Right cardiac atrium (tissue), 5 donors: Measurements from ENCODE around the gene HSD17B4. TPM values are rescaled to one million over a fixed set of nuclear protein-coding genes. Genes with fewer than 3 reads are reported as not detected.
"Not testable (repeated sequence)": the region's sequence is repeated elsewhere in the genome, so short reads cannot be mapped to it uniquely, and the experiment has no call there.

ENCODE experiments used
- ATAC-seq, 2 donors: fragments of 200-7000 bp; cut with Tn5 transposase; one replicate each; pipeline versions ENCODE4 v1.8.0 to v1.9.1; 2020; ENCODE audit warnings: moderate library complexity in 2 of 2, mild to moderate bottlenecking in 1 of 2
- DNase-seq, 3 donors: peaks; one replicate each; pipeline ENCODE4 v3.0.0-alpha.2; 2020
- H3K27ac ChIP-seq: one replicate; pipeline ENCODE4 v1.5.1; 2013; ENCODE audit warnings: mild to moderate bottlenecking, low read length, control low read depth, moderate library complexity
- H3K27me3 ChIP-seq: one replicate; pipeline ENCODE4 v1.6.1; 2013; ENCODE audit not compliant: control insufficient read depth, insufficient read depth
- H3K4me1 ChIP-seq: one replicate; pipeline ENCODE4 v1.6.1; 2013; ENCODE audit warnings: low read length; ENCODE audit not compliant: control insufficient read depth, insufficient read depth
- H3K4me3 ChIP-seq: one replicate; pipeline ENCODE4 v1.5.1; 2013; ENCODE audit warnings: low read length, control low read depth
- H3K9me3 ChIP-seq: one replicate; pipeline ENCODE4 v1.6.1; 2013; ENCODE audit warnings: low read length; ENCODE audit not compliant: control insufficient read depth
- WGBS: extraction: QIAGEN DNeasy Blood & Tissue Kit; methylation state at CpG from one replicate; pipeline ENCODE4 v1.1.7; 2013; 5-methylcytosine and 5-hydroxymethylcytosine counted together
- intact Hi-C, 4 donors: fragments of 100-400 bp; cut with DNase I; formaldehyde crosslinking; loops; one replicate each; pipeline versions ENCODE4 v1.11.0 to v1.14.0; 2022 to 2023
- polyA plus RNA-seq: library from polyadenylated mRNA; stranded (reverse); fragments of 200-250 nt; gene quantifications from one replicate; pipeline ENCODE4 v1.2.3, GENCODE V29; 2013
- total RNA-seq, 4 donors: library from RNA; stranded (reverse); fragmentation: NEBNext Ultra II Directional; extraction: Animal tissue kit (Norgen Biotek cat#: 25700); gene quantifications; one replicate each; pipeline ENCODE4 v1.2.1, GENCODE V29; 2021
- donor health status: healthy with polysubstance abuse.
- donor health status: DM: no; HTN: yes; CAD: no.
- donor health status: DM: no; HTN: no; CAD: no.
- donor health status: DM: no; HTN: yes; CAD: no; lungs with severe emphysema.
- donor health status: DM: yes; HTN: yes; CAD: no.

HSD17B4 gene
- total and polyA plus RNA-seq, 5 donors, result 200 to 253 (median 208) TPM

GRCh38 chr5:119480629-119481028 lies 28.3 kb downstream of the HSD17B4 start:
- 79% methylated on average over 10 of the region's 10 CpGs for WGBS
- H3K9me3 ChIP-seq, H3K4me3 ChIP-seq, DNase-seq, H3K4me1 ChIP-seq, H3K27me3 ChIP-seq, intact Hi-C loops, ATAC-seq, H3K27ac ChIP-seq: not testable (repeated sequence)

GRCh38 chr5:119483155-119483554 lies 30.9 kb downstream of the HSD17B4 start:
- WGBS, result 58% methylated on average over 1 of the region's 1 CpG
- Histone ChIP-seq H3K4me3 (no peak overlapping the region), H3K27me3 (no peaks in the 10 kb centered on the region), H3K4me1 (peaks cover 2% of the 10 kb centered on the region), H3K27ac (no peak overlapping the region), H3K9me3 (no peaks in the 10 kb centered on the region)
- no peak for ATAC-seq
- DNase-seq, result no peak
- intact Hi-C loops, result no loop called here

- Histone ChIP-seq H3K4me1 (peaks cover 2% of the 10 kb centered on the region), H3K4me3 (no peak overlapping the region), H3K27ac (no peak overlapping the region), H3K27me3 (no peaks in the 10 kb centered on the region), H3K9me3 (no peaks in the 10 kb centered on the region)
- ATAC-seq (no peak), DNase-seq (no peak)
- intact Hi-C loops, result no loop called here
- 98% methylated on average over 4 of the region's 4 CpGs for WGBS
Observed at GRCh38 chr5:119484884-119485283, 32.6 kb downstream of the HSD17B4 start.

- Histone ChIP-seq H3K4me3 (no peak overlapping the region), H3K9me3 (no peaks in the 10 kb centered on the region), H3K4me1 (peaks cover 1% of the 10 kb centered on the region), H3K27ac (no peak overlapping the region), H3K27me3 (no peaks in the 10 kb centered on the region)
- DNase-seq (no peak), ATAC-seq (no peak)
- 84% methylated on average over 2 of the region's 2 CpGs for WGBS
- intact Hi-C loops, result no loop called here
Observed at GRCh38 chr5:119501671-119502179, 49.4 kb downstream of the HSD17B4 start.

GRCh38 chr5:119503939-119504338 lies 51.6 kb downstream of the HSD17B4 start:
- H3K9me3 ChIP-seq, intact Hi-C loops, H3K4me3 ChIP-seq, H3K27me3 ChIP-seq, DNase-seq, H3K4me1 ChIP-seq, H3K27ac ChIP-seq, ATAC-seq: not testable (repeated sequence)
- 88% methylated on average over 4 of the region's 4 CpGs for WGBS

- no peaks in the 10 kb centered on the region for H3K9me3 ChIP-seq
- intact Hi-C loops, result no loop called here
- no peaks in the 10 kb centered on the region for H3K27me3 ChIP-seq
- WGBS, result 73% methylated on average over 1 of the region's 1 CpG
- ATAC-seq, result no peak
- no peaks in the 10 kb centered on the region for H3K4me1 ChIP-seq
- H3K27ac ChIP-seq, result no peak overlapping the region
- no peak overlapping the region for H3K4me3 ChIP-seq
- DNase-seq, result no peak
Observed at GRCh38 chr5:119512277-119512676, 60.0 kb downstream of the HSD17B4 start.

- Histone ChIP-seq H3K27me3 (no peaks in the 10 kb centered on the region), H3K27ac (no peak overlapping the region), H3K9me3 (no peaks in the 10 kb centered on the region), H3K4me1 (no peaks in the 10 kb centered on the region), H3K4me3 (no peak overlapping the region)
- DNase-seq (no peak), ATAC-seq (no peak)
- intact Hi-C loops, result no loop called here
- WGBS, result 92% methylated on average over 2 of the region's 2 CpGs
Observed at GRCh38 chr5:119515192-119515591, 62.9 kb downstream of the HSD17B4 start.

- DNase-seq, result peak in 2 of 3 donors; percentile 37 to 38
- H3K4me3 ChIP-seq, intact Hi-C loops, H3K9me3 ChIP-seq, H3K27me3 ChIP-seq, H3K4me1 ChIP-seq, H3K27ac ChIP-seq, ATAC-seq: not testable (repeated sequence)
- WGBS, result over 99% methylated on average over 30 of the region's 30 CpGs
Observed at GRCh38 chr5:119517115-119517514, 64.8 kb downstream of the HSD17B4 start.

- intact Hi-C loops, result no loop called here
- H3K4me3 ChIP-seq, result no peak overlapping the region
- WGBS, result 90% methylated on average over 1 of the region's 1 CpG
- no peak for ATAC-seq
- H3K27ac ChIP-seq, result no peak overlapping the region
- DNase-seq, result no peak
- H3K4me1 ChIP-seq, result no peaks in the 10 kb centered on the region
- H3K9me3 ChIP-seq, result no peaks in the 10 kb centered on the region
- no peaks in the 10 kb centered on the region for H3K27me3 ChIP-seq
Observed at GRCh38 chr5:119521232-119521631, 68.9 kb downstream of the HSD17B4 start.

GRCh38 chr5:119522841-119523240 lies 70.5 kb downstream of the HSD17B4 start:
- no peaks in the 10 kb centered on the region for H3K9me3 ChIP-seq
- no peak overlapping the region for H3K4me3 ChIP-seq
- WGBS, result 89% methylated on average over 1 of the region's 1 CpG
- H3K4me1 ChIP-seq, result no peaks in the 10 kb centered on the region
- H3K27ac ChIP-seq, result no peak overlapping the region
- ATAC-seq, result no peak
- intact Hi-C loops, result no loop called here
- no peaks in the 10 kb centered on the region for H3K27me3 ChIP-seq
- no peak for DNase-seq

GRCh38 chr5:119524485-119524884 lies 72.2 kb downstream of the HSD17B4 start:
- intact Hi-C loops, result no loop called here
- 67% methylated on average over 3 of the region's 3 CpGs for WGBS
- H3K27me3 ChIP-seq, result no peaks in the 10 kb centered on the region

GRCh38 chr5:119527351-119527750 lies 75.1 kb downstream of the HSD17B4 start:
- 95% methylated on average over 1 of the region's 1 CpG for WGBS
- intact Hi-C loops, result no loop called here
- no peak for DNase-seq

More at GRCh38 chr5:119524485-119524884, 72.2 kb downstream of the HSD17B4 start:
- DNase-seq (no peak), ATAC-seq (no peak)
- Histone ChIP-seq H3K4me3 (no peak overlapping the region), H3K4me1 (no peaks in the 10 kb centered on the region), H3K9me3 (no peaks in the 10 kb centered on the region), H3K27ac (no peak overlapping the region)

More at GRCh38 chr5:119527351-119527750, 75.1 kb downstream of the HSD17B4 start:
- Histone ChIP-seq H3K4me3 (no peak overlapping the region), H3K4me1 (no peaks in the 10 kb centered on the region), H3K27me3 (no peaks in the 10 kb centered on the region), H3K27ac (no peak overlapping the region), H3K9me3 (no peaks in the 10 kb centered on the region)
- ATAC-seq, result no peak
